DMS53 treated with DMSO at 0.1 percent for 48 hours (cell line): ENCODE results near the gene ASTN2.

Experiments
- DNase-seq: peaks from one replicate; lab custom pipeline; 2025; ENCODE audit not compliant: unreplicated experiment; lab: John Stamatoyannopoulos, UW

ASTN2 gene

GRCh38 chr9:116451500-116452115, 963.2 kb downstream of the ASTN2 start:
- no peak for DNase-seq

- no peak for DNase-seq
Observed at GRCh38 chr9:116450378-116451139, 964.3 kb downstream of the ASTN2 start.

DNA sequence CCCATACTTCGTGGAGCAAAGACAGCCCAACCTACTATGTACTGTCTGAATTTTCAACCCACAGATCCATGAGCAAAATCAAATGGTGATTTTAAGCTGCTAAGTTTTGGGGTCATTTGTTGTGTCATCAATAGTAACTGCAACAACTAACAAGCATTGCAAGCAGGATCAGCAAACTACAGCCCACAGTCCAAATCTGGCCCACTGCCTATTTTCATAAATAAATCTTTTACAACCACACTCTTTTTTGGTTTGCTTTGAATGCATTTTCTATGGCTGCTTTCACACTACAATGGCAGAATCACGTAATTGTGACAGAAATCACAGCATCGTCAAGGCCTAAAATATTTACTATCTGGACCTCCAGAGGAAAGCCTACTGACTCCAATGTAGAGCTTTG, 964.9 kb downstream of the ASTN2 start:
- no peak for DNase-seq

DNA sequence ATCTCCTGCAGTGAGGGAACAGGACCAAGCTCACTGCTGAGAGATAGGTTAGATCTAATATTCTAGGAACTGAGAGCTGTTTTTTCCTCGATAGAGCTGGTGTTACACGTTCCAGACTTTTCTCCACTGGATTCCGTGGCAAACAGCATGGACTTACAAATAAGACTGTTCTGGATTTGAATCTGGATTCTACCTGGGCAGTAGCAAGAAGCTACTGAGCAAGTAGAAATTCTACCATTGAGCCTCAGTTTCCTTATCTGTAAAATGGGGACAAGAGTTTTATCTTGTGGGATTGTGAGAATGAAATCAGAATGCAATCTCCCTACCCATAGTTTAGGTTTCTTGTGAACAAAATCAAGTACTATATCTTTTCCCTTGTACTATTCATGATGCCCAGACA, 966.4 kb downstream of the ASTN2 start:
- DNase-seq = no peak

- DNase-seq = no peak
Observed at GRCh38 chr9:116447934-116448333, 966.9 kb downstream of the ASTN2 start.

- DNase-seq = no peak
Observed at GRCh38 chr9:116442528-116442927, 972.3 kb downstream of the ASTN2 start.

DNA sequence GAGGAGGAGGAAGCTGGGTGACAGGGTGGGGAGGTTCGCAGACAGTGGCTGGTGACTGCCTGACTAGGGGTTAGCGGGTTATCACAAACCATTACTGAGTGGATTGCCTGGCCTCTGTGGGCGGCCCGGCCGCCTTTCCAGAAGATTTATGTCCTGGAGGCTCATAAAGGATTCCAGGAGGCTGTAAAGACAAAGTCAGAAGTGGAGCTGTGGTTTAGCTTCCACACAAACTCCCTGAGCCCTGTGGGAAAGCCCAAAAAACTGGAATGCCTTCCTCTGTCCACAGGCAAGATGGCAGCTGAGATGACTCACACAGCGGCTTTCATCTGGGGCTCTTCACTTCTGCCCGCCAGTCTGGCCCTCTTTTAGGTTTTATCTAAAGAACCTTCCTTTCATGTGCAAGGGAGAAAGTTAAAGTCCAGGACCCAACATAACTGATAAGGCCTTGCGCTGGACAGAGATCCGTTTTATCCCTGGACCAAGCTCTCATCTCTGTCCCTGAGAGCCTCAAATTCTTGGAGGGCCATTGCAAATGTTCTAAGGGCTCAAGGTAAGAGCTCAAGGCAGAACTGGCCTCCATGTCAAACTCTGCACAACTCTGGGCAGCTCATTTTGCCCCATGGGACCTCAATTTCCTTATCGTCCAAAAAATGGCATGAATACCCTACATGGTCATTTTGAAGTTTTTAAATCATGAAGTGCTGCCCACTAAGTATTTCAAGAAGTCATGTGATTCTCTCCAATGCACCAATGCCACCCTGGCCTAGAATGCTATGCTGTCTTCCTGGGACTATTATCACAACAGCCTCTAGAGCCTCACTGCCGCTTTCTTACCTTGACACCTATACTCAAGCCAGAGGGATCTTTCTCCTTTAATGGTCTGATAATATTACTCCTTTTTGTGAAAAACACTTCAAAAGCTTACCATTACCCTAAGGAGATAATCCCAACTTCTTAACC, 977.2 kb downstream of the ASTN2 start:
- DNase-seq = no peak

GRCh38 chr9:116436121-116436520, 978.7 kb downstream of the ASTN2 start:
- DNase-seq = no peak

- DNase-seq = no peak
Observed at GRCh38 chr9:116435706-116436105, 979.2 kb downstream of the ASTN2 start.

DNA sequence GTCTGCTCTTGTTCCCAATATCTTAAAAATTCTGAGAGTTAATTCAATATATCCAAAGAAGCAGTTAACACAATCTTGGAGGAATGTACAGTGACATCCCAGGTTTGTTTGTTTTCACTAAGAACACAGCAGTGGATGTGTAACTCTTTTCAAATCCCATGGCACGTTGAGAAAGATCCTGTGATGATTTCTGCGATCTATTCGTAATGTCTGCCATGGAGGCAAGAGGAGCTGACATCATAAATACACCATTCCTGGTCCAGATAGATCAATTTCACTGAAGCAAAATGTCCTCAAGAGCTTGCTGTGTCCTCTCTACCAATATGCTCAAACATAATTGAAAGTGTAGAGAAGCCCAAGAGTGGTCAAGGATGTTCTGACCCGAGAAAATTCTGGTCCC, 980.5 kb downstream of the ASTN2 start:
- DNase-seq = no peak

GRCh38 chr9:116432051-116432450, 982.8 kb downstream of the ASTN2 start:
- no peak for DNase-seq

GRCh38 chr9:116430849-116431248, 984.0 kb downstream of the ASTN2 start:
- no peak for DNase-seq

GRCh38 chr9:116425244-116425643, 989.6 kb downstream of the ASTN2 start:
- DNase-seq = no peak

DNA sequence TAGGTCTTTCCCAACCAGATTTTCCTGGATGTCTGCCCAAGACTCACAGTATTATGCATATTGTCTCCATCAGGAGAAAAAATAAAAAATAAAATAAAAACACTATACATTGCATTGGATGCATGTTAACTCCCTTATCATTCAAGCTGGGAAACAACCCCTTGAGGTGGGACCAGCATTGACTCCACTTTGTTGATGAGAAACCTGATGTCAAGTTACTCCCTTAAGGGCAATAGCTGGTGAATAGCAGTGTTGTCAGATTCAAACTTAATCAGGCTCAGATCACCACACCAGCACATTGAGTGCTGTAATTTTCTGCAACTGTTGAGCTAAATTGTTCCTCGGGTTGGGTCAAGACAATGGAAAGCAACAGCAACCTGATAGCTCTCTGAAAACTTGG, 991.7 kb downstream of the ASTN2 start:
- DNase-seq = no peak

GRCh38 chr9:116422119-116422979, 992.5 kb downstream of the ASTN2 start:
- no peak for DNase-seq

DNA sequence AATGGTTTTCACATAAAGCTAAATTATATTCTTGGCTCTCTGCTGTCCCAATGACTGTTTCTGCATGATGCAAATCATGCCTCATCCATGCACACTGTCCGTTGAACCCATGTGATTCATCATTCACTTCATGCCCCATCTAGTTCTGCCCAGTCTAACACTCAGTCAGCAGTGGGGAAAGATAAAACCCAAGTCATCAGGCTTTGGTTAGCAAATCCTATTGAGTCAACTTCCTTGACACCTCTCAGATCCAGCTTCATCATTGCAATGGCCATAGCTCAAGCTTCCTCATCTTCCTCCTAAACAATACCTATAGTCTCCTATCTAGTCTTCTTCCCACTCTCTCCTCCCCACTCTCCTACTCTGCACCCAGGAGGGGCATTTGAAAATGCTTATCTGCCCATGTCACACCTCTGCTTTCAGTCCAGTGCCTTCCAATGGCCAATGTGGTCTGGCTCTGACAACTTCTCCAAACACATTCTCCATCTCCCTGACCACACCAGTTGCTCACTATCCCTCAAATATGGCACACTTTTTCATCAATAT, 993.8 kb downstream of the ASTN2 start:
- DNase-seq = no peak

GRCh38 chr9:116419181-116419580, 995.7 kb downstream of the ASTN2 start:
- DNase-seq = no peak

GRCh38 chr9:116417464-116417863, 997.4 kb downstream of the ASTN2 start:
- no peak for DNase-seq

DNA sequence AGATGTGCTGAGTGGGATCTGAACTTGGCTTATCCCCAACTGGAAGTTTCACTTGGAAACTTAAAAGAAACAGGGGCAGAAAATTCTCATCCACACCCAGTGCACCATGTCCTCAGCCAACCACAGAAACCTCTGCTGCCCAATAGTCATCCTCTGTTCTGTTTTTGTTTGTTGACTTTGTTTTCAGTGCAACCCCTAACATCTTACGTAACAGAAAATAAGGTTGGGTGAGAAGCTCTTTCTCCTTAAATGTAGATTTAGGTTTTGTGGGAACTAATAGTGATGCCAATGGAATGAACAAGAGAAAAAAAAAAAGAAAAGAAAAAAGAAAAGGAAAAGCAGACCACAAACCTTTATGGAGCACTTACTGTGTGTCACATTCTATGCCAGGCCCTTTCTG, 998.4 kb downstream of the ASTN2 start:
- no peak for DNase-seq

- DNase-seq = no peak
Observed at GRCh38 chr9:116414374-116414773, 1000.5 kb downstream of the ASTN2 start.
